Measurements from ENCODE around the gene SHANK1.
"Not testable (repeated sequence)": the region's sequence is repeated elsewhere in the genome, so short reads cannot be mapped to it uniquely, and the experiment has no call there.

The SHANK1 gene

GRCh38 chr19:50719566-50719965 lies at the start of gene SHANK1:
Gene SHANK1, minus strand, starts transcription at chr19:50719802. Its CDS starts 2,883 bp downstream, at chr19:50716919.
- no peak for DNase-seq (ENCODE audit: low read depth in 2 of 2)

GRCh38 chr19:50768277-50768676 lies 48.7 kb upstream of the SHANK1 start:
- DNase-seq (ENCODE audit: low read depth in 2 of 2), result no peak

GRCh38 chr19:50767263-50767662 lies 47.7 kb upstream of the SHANK1 start:
- DNase-seq (ENCODE audit: low read depth in 2 of 2), result not testable (repeated sequence)

- DNase-seq (ENCODE audit: low read depth in 2 of 2), result not testable (repeated sequence)
These were observed 47.1 kb upstream of the SHANK1 start for GRCh38 chr19:50766746-50767145.

GRCh38 chr19:50764409-50764808 lies 44.8 kb upstream of the SHANK1 start:
- DNase-seq (ENCODE audit: low read depth in 2 of 2), result no peak

- not testable (repeated sequence) for DNase-seq (ENCODE audit: low read depth in 2 of 2)
These were observed 43.9 kb upstream of the SHANK1 start for GRCh38 chr19:50763521-50763920.

GRCh38 chr19:50761501-50761900 lies 41.9 kb upstream of the SHANK1 start:
- not testable (repeated sequence) for DNase-seq (ENCODE audit: low read depth in 2 of 2)

GRCh38 chr19:50759886-50760285 lies 40.3 kb upstream of the SHANK1 start:
- no peak for DNase-seq (ENCODE audit: low read depth in 2 of 2)

GRCh38 chr19:50759076-50759475 lies 39.5 kb upstream of the SHANK1 start:
- not testable (repeated sequence) for DNase-seq (ENCODE audit: low read depth in 2 of 2)

- DNase-seq (ENCODE audit: low read depth in 2 of 2), result not testable (repeated sequence)
These were observed 38.0 kb upstream of the SHANK1 start for GRCh38 chr19:50757624-50758023.

GRCh38 chr19:50756244-50756643 lies 36.6 kb upstream of the SHANK1 start:
- not testable (repeated sequence) for DNase-seq (ENCODE audit: low read depth in 2 of 2)

- DNase-seq (ENCODE audit: low read depth in 2 of 2), result no peak
These were observed 34.3 kb upstream of the SHANK1 start for GRCh38 chr19:50753879-50754278.

GRCh38 chr19:50750010-50750409 lies 30.4 kb upstream of the SHANK1 start:
- no peak for DNase-seq (ENCODE audit: low read depth in 2 of 2)

- DNase-seq (ENCODE audit: low read depth in 2 of 2), result no peak
These were observed 29.9 kb upstream of the SHANK1 start for GRCh38 chr19:50749490-50749889.

- DNase-seq (ENCODE audit: low read depth in 2 of 2), result not testable (repeated sequence)
These were observed 27.5 kb upstream of the SHANK1 start for GRCh38 chr19:50747141-50747540.

GRCh38 chr19:50745221-50745620 lies 25.6 kb upstream of the SHANK1 start:
- DNase-seq (ENCODE audit: low read depth in 2 of 2), result no peak

- no peak for DNase-seq (ENCODE audit: low read depth in 2 of 2)
These were observed 23.9 kb upstream of the SHANK1 start for GRCh38 chr19:50743537-50743936.

- no peak for DNase-seq (ENCODE audit: low read depth in 2 of 2)
These were observed 21.8 kb upstream of the SHANK1 start for GRCh38 chr19:50741179-50741933.

GRCh38 chr19:50739914-50740426 lies 20.4 kb upstream of the SHANK1 start:
- DNase-seq (ENCODE audit: low read depth in 2 of 2), result no peak

- DNase-seq (ENCODE audit: low read depth in 2 of 2), result no peak
These were observed 19.7 kb upstream of the SHANK1 start for GRCh38 chr19:50739132-50739913.

- DNase-seq (ENCODE audit: low read depth in 2 of 2), result no peak
These were observed 16.7 kb upstream of the SHANK1 start for GRCh38 chr19:50736338-50736737.

GRCh38 chr19:50735869-50736268 lies 16.3 kb upstream of the SHANK1 start:
- DNase-seq (ENCODE audit: low read depth in 2 of 2), result no peak

GRCh38 chr19:50729894-50730293 lies 10.3 kb upstream of the SHANK1 start:
- DNase-seq (ENCODE audit: low read depth in 2 of 2), result no peak
